Measurements from ENCODE around the gene GRAMD1B.

The GRAMD1B gene

DNA sequence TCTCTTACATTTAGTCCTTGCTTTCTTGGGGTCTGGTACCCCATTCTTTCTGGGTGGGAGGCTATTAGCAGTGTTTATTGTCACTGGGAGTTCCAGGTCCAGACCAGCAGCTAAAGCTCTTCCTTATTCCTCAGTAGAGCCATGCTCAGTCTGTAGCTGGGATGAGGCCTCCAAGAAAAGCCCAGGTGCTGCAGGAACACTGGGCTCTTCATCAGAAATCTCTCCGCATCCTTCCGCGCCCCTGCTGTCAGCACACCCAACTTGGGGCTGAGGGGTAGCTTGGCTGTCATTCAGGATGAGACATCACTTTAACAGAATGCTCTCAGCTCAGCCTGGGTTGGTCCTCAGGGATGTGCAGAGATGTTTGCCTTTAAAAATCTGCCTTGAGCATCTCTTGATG is 97.5 kb downstream of the GRAMD1B start:
- H3K4me3 ChIP-seq (ENCODE audit: low read depth, low read length): no peak overlapping the region
- TF ChIP-seq, protein P1, sequence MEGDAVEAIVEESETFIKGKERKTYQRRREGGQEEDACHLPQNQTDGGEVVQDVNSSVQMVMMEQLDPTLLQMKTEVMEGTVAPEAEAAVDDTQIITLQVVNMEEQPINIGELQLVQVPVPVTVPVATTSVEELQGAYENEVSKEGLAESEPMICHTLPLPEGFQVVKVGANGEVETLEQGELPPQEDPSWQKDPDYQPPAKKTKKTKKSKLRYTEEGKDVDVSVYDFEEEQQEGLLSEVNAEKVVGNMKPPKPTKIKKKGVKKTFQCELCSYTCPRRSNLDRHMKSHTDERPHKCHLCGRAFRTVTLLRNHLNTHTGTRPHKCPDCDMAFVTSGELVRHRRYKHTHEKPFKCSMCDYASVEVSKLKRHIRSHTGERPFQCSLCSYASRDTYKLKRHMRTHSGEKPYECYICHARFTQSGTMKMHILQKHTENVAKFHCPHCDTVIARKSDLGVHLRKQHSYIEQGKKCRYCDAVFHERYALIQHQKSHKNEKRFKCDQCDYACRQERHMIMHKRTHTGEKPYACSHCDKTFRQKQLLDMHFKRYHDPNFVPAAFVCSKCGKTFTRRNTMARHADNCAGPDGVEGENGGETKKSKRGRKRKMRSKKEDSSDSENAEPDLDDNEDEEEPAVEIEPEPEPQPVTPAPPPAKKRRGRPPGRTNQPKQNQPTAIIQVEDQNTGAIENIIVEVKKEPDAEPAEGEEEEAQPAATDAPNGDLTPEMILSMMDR (IDR thresholded peaks at IDR 0.05; ENCODE audit: low read depth, low read length): no peak

DNA sequence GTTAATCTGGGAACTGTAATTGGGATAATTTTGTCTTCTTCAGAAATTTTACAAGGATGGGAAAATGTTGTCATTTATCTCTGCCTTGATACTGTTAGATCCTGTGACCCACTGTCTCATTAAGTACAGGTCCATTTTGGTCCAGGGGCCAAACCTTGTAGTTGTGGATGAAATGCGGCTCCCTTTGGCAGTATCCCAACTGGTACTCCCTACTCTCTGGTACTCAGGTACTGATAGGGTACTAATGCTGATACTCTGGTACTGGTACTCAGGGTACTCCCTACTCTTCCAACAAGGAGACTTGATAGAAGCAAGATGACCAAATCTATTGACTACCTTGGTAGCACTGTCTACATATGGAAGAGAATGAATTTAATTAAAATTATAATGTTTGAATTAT is 97.9 kb downstream of the GRAMD1B start:
- no peak overlapping the region for H3K4me3 ChIP-seq (ENCODE audit: low read depth, low read length)
- TF ChIP-seq, protein P1 (IDR thresholded peaks at IDR 0.05; ENCODE audit: low read depth, low read length): no peak

DNA sequence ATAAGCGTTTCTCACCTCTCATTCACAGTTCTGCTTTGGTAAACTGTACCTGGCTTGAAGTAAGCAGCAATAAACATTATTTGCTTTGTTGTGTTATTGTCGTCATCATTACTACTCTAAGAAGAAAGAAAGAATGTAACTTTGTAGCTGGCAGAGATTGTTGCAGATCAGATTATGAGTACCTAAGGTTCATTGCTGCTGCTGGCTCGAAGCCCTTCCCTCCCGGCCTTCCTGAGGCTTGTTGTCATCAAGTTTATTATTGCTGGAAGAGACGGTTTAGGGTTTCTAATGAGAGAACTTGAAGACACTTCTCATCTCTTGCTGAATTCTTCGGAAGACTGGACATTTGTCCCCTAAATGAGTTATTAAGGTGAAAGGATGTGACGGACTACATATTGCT is 101.3 kb downstream of the GRAMD1B start:
- H3K4me3 ChIP-seq (ENCODE audit: low read depth, low read length): no peak overlapping the region
- TF ChIP-seq, protein P1 (IDR thresholded peaks at IDR 0.05; ENCODE audit: low read depth, low read length): no peak

DNA sequence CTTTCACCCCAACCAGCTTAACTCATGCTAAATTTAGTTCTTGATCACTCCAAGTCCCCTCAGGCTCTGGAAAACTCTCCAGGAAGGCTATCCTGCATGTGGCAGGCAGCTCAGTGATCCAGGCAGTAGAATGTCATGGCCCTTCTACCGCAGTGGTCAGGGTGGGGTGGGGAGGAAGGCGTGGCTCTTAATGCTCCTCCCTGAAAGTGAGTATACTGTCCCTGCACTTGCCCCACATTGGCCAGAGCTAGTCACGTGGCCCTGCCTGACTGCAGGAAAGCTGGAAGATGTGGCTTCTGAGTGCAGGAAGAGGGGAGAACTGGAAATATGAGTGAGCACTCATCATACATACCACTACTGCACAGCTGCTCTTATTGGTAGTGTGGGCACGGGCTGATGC is 102.1 kb downstream of the GRAMD1B start:
- TF ChIP-seq, protein P1 (IDR thresholded peaks at IDR 0.05; ENCODE audit: low read depth, low read length): no peak
- no peak overlapping the region for H3K4me3 ChIP-seq (ENCODE audit: low read depth, low read length)

DNA sequence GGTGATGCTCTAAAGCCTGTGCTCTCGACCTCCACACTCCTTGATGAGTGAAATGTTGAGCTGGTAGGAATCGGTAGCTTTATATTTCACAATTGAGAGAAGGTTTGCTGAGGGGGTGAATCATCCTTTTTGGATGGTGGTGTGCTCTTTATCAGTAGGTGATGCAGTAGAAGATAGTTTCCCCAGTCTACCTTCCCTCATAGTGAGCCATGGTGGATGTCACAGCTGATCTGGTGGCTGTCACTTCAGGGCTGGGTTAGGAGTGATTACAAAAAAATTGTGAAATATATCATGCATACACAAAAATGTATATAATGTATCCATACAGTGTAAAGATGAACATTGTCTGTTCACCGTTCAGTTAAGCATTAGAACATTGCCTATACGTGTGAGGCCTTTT is 105.3 kb downstream of the GRAMD1B start:
- TF ChIP-seq, protein P1 (IDR thresholded peaks at IDR 0.05; ENCODE audit: low read depth, low read length): no peak

DNA sequence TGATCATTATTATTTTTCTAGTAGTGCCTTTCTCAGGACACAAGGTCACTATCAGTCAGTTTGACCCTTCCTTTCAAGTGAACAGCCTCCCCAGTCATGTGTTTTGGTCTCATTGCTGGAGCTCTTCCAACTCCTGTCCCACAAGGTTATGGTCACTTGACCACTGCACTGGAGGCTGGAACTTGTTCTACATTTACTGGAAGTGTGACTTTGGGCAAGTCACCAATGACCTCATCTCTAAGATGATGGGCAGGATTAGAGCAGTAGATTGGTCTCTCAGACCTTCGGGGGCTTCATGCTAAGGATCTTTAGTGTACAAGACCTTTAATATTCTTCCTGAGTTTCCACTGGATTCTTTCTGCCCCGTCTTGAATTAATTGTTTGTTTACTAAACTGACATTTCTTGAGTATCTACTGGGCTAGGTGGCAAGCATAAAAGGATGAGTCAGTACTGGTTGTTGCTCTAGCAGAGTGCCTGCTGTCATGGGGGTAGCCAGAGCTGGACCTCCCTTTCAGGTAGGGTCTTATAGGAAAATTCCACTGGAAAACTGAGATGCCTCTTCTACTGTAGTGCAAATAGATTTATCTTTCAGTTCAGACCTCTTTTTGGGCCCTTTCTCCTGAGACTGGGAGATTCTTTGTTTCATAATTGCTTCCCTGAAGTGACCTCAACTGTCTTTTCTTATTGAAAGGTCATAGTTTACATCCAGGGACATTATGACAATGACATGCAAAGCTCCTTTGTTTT is 106.8 kb downstream of the GRAMD1B start:
- TF ChIP-seq, protein P1 (IDR thresholded peaks at IDR 0.05; ENCODE audit: low read depth, low read length): no peak
- H3K4me3 ChIP-seq (ENCODE audit: low read depth, low read length): no peak overlapping the region

More for the DNA sequence above, 105.3 kb downstream of the GRAMD1B start:
- H3K4me3 ChIP-seq (ENCODE audit: low read depth, low read length): no peak overlapping the region

DNA sequence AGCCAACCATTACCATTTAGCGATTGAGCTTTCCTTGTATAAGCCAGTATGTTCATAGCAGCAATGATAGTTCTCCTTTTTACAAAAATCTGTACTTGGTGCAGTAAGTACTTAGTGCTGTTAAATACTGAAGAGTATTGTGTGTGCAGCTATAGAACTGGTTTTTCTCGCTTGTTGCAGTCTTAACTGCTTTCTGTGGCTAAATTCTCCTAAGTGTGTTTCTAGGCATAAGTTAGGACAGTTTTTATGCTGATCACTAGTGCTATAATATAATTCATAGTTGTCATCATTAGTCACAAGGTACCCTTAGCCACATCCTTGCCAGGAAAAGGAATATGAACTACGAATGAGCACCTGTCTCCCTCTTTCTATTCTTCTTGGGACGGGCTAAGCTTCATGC is 107.7 kb downstream of the GRAMD1B start:
- no peak overlapping the region for H3K4me3 ChIP-seq (ENCODE audit: low read depth, low read length)
- TF ChIP-seq, protein P1 (IDR thresholded peaks at IDR 0.05; ENCODE audit: low read depth, low read length): no peak

All from WI38 (cell line).